ENCODE results near the gene XPR1. TPM values are rescaled to one million over a fixed set of nuclear protein-coding genes. Genes with fewer than 3 reads are reported as not detected.

XPR1 gene
- total RNA-seq, 1 donor from 2014 or later: 21.4 TPM

DNA sequence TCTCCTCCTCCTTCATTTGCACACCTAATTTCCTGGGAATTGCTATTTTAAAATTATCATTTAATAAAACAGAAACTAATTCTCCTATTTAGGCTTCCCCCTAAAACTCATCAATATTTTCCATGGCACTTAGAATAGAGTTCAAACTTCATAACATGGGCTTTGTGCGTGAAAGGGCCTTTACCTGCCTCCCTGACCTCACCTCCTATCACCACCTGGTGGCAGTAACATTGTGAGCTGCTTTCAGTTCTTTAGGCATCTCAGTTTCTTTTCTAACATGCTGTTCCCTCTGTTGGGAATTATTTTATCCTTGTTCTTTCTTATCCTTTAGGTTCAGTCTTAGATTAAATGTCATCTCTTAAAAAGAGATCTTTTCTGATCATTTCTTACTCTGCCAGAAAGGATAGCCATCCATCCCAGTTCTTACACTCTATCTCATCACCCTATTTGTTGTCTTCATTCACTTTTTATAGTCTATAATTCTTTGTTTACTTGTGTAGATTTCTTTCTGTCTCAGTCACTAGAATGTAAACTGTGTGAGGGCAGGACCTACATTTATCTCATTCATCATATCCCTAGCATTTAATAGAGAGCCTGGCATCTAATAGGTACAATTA, 147.1 kb downstream of the XPR1 start:
- peaks cover 14% of the 10 kb centered on the region for H3K4me1 Mint-ChIP-seq (ENCODE audit: unreplicated experiment)
- DNase-seq (ENCODE audit: extremely low spot score, unreplicated experiment): no peak
- no peak overlapping the region for H3K4me3 Mint-ChIP-seq (ENCODE audit: unreplicated experiment)
- H3K27ac Mint-ChIP-seq (ENCODE audit: unreplicated experiment): no peak overlapping the region
- TF ChIP-seq, protein P1, sequence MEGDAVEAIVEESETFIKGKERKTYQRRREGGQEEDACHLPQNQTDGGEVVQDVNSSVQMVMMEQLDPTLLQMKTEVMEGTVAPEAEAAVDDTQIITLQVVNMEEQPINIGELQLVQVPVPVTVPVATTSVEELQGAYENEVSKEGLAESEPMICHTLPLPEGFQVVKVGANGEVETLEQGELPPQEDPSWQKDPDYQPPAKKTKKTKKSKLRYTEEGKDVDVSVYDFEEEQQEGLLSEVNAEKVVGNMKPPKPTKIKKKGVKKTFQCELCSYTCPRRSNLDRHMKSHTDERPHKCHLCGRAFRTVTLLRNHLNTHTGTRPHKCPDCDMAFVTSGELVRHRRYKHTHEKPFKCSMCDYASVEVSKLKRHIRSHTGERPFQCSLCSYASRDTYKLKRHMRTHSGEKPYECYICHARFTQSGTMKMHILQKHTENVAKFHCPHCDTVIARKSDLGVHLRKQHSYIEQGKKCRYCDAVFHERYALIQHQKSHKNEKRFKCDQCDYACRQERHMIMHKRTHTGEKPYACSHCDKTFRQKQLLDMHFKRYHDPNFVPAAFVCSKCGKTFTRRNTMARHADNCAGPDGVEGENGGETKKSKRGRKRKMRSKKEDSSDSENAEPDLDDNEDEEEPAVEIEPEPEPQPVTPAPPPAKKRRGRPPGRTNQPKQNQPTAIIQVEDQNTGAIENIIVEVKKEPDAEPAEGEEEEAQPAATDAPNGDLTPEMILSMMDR (IDR thresholded peaks at IDR 0.05): peak; percentile 34
- H3K36me3 Mint-ChIP-seq (ENCODE audit: unreplicated experiment): no peaks in the 10 kb centered on the region
- H3K9me3 Mint-ChIP-seq (ENCODE audit: unreplicated experiment): peaks cover 10% of the 10 kb centered on the region
- no peaks in the 10 kb centered on the region for H3K27me3 Mint-ChIP-seq (ENCODE audit: unreplicated experiment)

DNA sequence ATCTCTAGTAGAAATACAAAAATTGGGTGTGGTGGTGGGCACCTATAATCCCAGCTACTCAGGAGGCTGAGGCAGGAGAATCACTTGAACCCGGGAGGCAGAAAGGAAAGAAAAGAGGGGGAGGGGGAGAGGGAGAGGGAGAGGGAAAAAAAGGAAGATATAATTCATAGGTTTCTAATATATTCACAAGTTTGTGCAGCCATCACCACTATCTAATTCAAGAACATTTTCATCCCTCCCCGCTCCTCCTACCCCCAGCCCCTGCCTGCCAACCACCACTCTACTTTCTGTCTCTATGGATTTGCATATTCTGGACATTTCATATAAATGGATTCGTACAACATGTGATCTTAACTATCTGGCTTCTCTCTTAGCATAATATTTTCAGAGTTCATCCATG, 147.8 kb downstream of the XPR1 start:
- H3K36me3 Mint-ChIP-seq (ENCODE audit: unreplicated experiment): no peaks in the 10 kb centered on the region
- TF ChIP-seq, protein P1 (IDR thresholded peaks at IDR 0.05): no peak
- no peak overlapping the region for H3K27ac Mint-ChIP-seq (ENCODE audit: unreplicated experiment)
- H3K4me3 Mint-ChIP-seq (ENCODE audit: unreplicated experiment): no peak overlapping the region
- H3K27me3 Mint-ChIP-seq (ENCODE audit: unreplicated experiment): no peaks in the 10 kb centered on the region
- peaks cover 10% of the 10 kb centered on the region for H3K9me3 Mint-ChIP-seq (ENCODE audit: unreplicated experiment)
- peaks cover 12% of the 10 kb centered on the region for H3K4me1 Mint-ChIP-seq (ENCODE audit: unreplicated experiment)
- no peak for DNase-seq (ENCODE audit: extremely low spot score, unreplicated experiment)

DNA sequence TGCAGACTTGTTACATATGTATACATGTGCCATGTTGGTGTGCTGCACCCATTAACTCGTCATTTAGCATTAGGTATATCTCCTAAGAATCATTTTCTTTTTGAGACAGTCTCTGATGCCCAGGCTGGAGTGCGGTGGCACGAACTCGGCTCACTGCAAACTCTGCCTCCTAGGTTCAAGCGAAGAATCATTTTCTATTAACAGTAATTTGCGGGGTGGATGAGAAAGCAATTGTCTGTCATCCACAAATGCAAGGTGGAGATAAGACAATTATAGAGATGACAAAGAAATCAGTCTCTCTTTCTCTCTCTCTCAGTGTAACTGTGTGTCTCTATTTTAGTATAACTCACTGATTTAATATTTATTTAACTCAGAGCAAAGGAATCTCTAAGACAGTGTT, 149.9 kb downstream of the XPR1 start:
- DNase-seq (ENCODE audit: extremely low spot score, unreplicated experiment): no peak
- Mint-ChIP-seq H3K27ac (ENCODE audit: unreplicated experiment) (no peak overlapping the region), H3K9me3 (ENCODE audit: unreplicated experiment) (peaks cover 10% of the 10 kb centered on the region), H3K4me1 (ENCODE audit: unreplicated experiment) (peaks cover 22% of the 10 kb centered on the region), H3K36me3 (ENCODE audit: unreplicated experiment) (no peaks in the 10 kb centered on the region), H3K4me3 (ENCODE audit: unreplicated experiment) (no peak overlapping the region), H3K27me3 (ENCODE audit: unreplicated experiment) (no peaks in the 10 kb centered on the region)
- TF ChIP-seq, protein P1 (IDR thresholded peaks at IDR 0.05): no peak

DNA sequence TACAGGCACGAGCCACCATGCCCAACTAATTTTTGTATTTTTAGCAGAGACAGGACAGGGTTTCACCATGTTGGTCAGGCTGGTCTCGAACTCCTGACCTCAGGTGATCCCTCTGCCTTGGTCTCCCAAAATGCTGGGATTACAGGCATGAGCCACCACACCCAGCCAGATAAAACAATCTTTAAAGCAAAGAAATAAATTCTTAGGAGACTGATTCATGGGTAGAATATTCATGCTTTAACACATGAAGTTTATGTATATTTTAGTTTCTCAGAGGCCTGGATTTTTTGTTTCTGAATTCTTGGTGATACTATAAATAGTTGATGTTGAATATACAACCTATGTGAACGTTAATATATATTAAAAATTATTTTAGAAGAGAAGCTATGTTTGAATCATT, 153.5 kb downstream of the XPR1 start:
- H3K4me3 Mint-ChIP-seq (ENCODE audit: unreplicated experiment): no peak overlapping the region

DNA sequence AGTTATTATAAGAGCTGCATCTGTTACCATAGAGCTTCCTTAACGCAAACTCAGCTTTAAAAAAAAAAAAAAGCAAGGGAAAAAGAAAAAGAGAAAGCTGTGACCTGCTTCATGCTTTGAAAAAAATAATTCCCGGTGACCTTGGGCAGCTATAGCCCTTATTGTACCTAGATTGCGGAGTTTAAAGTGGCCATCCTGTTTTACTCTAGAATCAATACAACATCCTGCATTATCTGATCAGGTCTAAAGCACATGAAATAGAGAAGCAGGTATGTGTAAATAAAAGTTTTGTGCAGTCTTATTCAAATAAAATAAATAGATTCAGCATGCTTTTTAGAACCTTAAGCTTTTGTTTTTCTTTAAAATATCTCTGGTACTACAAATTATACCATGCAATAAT, 154.1 kb downstream of the XPR1 start:
- Mint-ChIP-seq H3K36me3 (ENCODE audit: unreplicated experiment) (peaks cover 13% of the 10 kb centered on the region), H3K9me3 (ENCODE audit: unreplicated experiment) (peaks cover under 1% of the 10 kb centered on the region), H3K27ac (ENCODE audit: unreplicated experiment) (no peak overlapping the region), H3K27me3 (ENCODE audit: unreplicated experiment) (no peaks in the 10 kb centered on the region), H3K4me3 (ENCODE audit: unreplicated experiment) (no peak overlapping the region), H3K4me1 (ENCODE audit: unreplicated experiment) (peaks cover 13% of the 10 kb centered on the region)
- TF ChIP-seq, protein P1 (IDR thresholded peaks at IDR 0.05): no peak
- no peak for DNase-seq (ENCODE audit: extremely low spot score, unreplicated experiment)

More for the DNA sequence above, 153.5 kb downstream of the XPR1 start:
- peaks cover 18% of the 10 kb centered on the region for H3K4me1 Mint-ChIP-seq (ENCODE audit: unreplicated experiment)
- DNase-seq (ENCODE audit: extremely low spot score, unreplicated experiment): no peak
- H3K36me3 Mint-ChIP-seq (ENCODE audit: unreplicated experiment): peaks cover 13% of the 10 kb centered on the region
- TF ChIP-seq, protein P1 (IDR thresholded peaks at IDR 0.05): no peak
- H3K27ac Mint-ChIP-seq (ENCODE audit: unreplicated experiment): peak overlapping the region; percentile 62
- peaks cover 6% of the 10 kb centered on the region for H3K9me3 Mint-ChIP-seq (ENCODE audit: unreplicated experiment)
- no peaks in the 10 kb centered on the region for H3K27me3 Mint-ChIP-seq (ENCODE audit: unreplicated experiment)
